GM12891 (cell line): ENCODE results near the gene MBNL3.

Source experiments
- POLR2AphosphoS5 ChIP-seq: IDR thresholded peaks from 2 replicates; pipeline ENCODE4 v1.6.1; 2011; ENCODE audit warnings: low read depth, low read length, control low read depth
- SPI1 ChIP-seq: IDR thresholded peaks from 2 replicates; pipeline ENCODE4 v1.6.1; 2011; ENCODE audit warnings: low read depth, low read length, control low read depth
- TAF1 ChIP-seq: IDR thresholded peaks from 2 replicates; pipeline ENCODE4 v1.6.1; 2011; ENCODE audit warnings: low read depth, low read length, control low read depth

GRCh38 chrX:132423323-132423722 is 65.5 kb downstream of the MBNL3 start:
- no peak for TF ChIP-seq SPI1
- TF ChIP-seq POLR2AphosphoS5, result no peak
- TF ChIP-seq TAF1, result no peak
